ENCODE results near the gene MT1F.

The MT1F gene

DNA sequence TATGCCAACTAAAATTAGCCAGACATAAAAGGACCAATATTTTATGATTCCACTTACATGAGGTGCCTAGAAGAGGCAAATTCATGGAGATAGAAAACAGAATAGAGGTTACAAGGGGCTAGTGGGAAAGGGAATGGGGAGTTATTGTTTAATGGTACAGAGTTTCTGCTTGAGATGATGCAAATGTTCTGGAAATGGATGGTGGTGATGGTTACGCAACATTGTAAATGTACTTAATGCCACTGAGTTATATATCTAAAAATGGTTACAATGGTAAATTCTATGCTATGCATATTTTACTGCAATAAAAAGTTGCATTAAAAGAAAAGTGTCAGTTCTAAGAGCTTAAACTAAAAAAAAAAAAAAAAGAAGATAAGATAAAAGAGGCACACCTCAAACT lies 42.4 kb downstream of the MT1F start:
- no peak for DNase-seq (ENCODE audit: low spot score)

DNA sequence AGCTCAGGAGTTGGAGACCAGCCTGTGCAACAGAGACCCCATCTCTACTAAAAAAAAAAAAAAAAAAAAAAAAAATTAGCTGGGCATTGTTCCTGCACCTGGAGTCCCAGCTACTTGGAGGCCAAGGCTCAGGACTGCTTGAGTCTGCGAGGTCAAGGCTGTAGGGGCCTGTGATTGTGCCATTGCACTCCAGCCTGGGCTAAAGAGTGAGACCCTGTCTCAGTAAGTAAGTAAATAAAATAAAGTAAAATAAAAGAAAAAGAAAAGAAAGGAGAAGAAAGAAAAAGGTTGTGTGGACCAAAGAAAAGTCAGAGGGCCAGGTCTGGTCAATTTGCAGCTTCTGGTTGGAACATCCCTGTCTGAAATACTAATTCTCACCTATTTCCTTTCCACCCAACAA lies 42.9 kb downstream of the MT1F start:
- no peak for DNase-seq (ENCODE audit: low spot score)

DNA sequence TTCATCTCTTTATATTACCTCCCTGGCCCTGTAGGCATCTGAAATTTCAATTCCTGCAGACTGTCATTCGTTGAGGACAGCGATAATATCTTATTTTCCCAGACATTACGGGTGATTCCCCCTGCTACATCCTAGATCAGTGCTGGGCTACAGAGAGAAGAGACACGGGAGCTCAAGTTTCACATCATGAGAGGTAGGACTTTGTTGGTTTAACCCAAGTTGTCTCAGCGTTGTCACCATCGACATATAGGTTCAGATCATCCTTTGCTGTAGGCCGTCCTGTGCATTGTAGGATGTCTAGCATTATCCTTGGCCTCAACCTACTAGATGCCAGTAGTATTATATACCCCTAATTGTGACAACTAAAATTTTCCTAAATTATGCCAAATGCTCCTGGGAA lies 43.8 kb downstream of the MT1F start:
- no peak for DNase-seq (ENCODE audit: low spot score)

DNA sequence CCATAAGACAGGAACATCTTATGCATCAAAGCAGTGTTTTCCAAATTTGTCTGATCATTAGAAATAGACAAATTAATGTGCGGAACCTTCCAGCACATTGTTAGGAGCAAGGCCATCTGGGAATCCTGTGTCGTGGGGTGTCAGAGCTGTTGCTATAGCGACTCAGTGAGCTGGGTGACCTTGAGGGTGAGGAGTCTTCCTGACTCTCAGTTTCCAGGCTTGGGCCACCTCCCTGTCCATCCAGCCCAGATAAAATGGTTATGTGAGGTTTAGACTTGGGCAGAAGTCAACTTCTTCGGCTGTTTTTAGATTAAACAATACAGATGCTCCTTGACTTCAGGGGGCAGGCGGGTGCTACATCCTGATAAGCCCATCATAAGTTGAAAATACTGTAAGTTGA lies 45.1 kb downstream of the MT1F start:
- no peak for DNase-seq (ENCODE audit: low spot score)

Measured in RKO (cell line).